EL (cell line): ENCODE measurements around the gene CLEC4G.

Experiments
- DNase-seq: peaks from one replicate; pipeline ENCODE4 v3.0.0-alpha.2; 2016

CLEC4G gene

DNA sequence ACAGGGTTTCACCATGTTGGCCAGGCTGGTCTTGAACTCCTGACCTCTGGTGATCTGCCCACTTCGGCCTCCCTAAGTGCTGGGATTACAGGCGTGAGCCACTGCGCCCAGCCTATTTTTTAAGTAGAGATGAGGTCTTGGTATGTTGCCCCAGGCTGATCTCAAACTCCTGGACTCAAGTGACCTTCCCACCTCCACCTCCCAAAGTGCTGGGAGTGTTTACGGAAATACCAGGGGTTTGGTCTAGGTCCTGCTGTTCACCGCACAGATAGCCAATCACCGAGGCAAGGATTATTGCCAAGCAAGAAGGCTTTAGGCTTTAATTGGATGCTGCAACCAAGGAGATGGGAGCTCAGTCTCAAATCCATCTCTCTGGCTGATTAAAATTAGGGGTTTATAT is 11.6 kb downstream of the CLEC4G start:
- no peak for DNase-seq

DNA sequence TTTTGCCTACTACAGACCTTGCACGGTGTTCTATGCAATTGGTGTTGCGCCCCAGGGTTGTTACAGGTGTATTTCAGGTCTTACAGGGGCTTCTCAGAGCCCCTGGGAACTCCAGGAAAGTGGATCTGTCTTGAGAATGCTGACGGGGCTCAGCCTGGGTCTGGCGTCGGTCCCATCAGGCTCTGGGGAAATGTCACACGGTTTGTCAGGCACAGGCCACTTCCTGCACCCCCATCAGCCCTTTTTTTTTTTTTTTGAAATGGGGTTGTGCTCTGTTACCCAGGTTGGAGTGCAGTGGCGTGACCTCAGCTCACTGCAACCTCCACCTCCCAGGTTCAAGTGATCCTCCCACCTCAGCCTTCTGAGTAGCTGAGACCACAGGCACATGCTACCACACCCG is 13.2 kb downstream of the CLEC4G start:
- DNase-seq = no peak

DNA sequence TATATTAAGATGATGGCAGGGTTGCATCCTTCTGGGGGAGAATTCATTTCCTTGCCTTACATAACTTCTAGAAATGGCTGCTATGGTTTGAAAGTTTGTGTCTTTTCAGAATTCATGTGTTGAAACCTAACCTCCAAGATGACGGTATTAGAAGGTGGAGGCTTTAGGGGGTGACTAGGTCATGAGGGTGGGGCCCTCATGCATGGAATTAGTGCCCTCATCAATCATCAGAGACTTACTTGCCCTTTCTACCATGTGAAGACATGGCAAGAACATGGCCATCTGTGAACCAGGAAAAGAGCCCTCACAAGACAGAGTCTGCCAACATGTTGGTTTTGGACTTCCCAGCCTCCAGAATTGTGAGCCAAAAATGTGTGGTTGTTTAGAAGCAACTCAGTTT is 15.1 kb downstream of the CLEC4G start:
- no peak for DNase-seq

DNA sequence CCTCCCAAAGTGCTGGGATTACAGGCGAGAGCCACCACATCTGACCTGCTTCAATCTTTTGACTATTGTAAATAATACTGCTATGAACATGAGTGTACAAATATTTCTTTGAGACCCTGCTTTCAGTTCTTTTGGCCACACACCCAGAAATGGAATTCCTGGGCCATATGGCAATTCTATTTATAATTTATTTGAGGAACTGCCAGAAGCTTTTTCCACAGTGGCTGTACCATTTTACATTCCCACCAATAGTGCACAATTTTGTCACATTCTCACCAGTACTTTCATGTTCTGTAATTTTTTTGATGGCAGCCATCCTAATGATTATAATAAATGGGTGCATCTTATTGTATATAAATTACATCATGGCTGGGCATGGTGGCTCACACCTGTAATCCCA is 16.2 kb downstream of the CLEC4G start:
- DNase-seq = no peak

DNA sequence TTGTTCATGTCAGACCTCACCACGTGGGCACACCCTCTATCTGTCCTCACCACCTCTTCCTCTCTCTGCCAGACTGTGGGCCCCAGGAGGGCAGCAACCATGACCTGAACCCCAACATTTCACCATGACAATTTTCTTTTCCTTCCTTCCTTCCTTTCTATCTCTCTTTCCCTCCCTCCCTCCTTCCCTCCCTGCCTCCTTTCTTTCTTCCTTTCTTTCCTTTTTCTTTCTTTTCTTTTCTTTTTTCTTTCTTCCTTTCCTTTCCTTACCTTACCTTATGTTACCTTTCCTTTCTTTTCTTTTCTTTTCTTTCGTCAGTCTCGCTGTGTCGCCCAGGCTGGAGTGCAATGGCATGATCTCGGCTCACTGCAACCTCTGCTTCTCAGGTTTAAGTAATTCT is 21.3 kb downstream of the CLEC4G start:
- DNase-seq = no peak

DNA sequence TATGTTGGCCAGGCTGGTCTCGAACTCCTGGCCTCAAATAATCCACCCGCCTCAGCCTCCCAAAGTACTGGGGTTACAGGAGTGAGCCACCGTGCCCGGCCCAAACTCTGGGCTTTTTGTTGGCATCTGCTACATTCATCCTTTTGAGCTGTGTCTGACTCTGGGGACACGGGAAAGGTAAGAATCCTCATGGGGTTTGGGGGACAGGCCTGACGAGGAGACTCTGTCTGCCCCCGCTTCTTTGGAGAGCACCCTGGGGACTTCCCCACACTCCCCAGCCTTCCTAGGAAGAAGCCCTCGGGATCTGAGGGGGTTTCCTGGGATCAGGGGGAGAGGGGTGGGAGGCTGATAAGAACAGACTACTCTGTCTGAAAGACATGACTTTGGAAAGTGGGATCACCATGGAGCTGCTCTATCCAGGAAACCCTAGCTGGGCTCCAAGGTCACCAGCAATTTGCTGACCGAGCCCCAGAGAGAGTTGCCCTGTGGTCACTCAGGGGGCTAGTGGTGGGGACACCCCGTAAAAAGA is 21.9 kb downstream of the CLEC4G start:
- no peak for DNase-seq

DNA sequence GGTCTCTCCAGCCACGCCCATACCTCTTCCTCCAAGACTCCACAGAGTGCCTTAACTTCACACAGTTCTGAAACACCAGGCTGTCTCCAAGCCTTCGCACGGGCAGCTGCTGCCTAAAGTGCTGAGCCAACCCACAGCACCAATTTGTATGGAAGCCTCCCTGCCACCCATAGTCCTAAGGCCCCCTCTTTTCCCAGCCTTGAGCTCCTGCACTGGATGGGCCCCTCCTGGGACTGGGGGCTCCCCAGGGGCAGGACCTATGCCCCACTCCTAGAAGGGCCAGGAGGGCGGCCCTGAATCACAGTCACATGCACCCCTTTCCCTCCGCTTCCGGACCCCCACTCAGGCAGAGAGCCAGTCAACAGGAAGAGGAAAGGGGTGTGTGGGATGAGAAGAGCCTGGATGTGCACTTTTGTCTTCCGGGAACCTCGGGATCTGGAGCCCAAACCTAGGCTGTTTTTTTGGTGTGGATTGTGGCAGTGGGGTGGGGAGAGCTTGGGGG is 24.9 kb downstream of the CLEC4G start:
- DNase-seq = no peak

DNA sequence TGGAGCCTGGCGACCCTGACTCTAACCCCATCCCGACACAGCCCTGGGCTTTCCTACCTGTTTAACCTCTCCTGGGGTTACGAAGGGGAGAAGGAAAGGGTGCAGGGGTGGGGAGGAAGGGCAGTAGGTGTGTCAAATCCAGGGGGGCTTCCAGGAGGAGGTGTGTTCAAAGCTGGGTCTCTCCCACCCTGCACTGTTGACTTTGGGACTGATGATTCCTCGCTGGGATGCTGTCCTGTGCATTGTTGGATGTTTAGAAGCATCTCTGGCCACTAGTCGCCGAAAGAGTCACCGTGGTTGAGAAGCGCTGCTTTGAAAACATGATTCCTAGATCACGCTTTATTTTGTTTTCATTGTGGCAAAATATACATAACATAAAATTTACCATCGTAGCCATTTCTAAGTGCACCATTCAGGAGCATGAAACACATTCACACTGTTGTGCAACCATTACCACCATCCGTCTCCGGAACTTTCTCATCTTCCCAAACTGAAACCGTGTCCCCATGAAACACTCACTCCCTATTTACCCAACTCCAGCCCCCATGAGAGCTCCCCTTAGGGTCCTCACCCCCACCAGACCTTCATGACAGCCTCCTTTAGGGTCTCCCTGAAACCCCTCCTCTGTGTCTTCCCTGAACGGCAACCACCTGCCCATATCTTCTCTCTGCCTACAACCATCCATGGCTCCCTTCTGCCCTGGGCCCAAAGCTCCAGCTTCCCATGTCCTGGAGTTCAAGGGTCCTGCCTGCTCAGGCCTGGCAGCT is 25.5 kb downstream of the CLEC4G start:
- DNase-seq = no peak

DNA sequence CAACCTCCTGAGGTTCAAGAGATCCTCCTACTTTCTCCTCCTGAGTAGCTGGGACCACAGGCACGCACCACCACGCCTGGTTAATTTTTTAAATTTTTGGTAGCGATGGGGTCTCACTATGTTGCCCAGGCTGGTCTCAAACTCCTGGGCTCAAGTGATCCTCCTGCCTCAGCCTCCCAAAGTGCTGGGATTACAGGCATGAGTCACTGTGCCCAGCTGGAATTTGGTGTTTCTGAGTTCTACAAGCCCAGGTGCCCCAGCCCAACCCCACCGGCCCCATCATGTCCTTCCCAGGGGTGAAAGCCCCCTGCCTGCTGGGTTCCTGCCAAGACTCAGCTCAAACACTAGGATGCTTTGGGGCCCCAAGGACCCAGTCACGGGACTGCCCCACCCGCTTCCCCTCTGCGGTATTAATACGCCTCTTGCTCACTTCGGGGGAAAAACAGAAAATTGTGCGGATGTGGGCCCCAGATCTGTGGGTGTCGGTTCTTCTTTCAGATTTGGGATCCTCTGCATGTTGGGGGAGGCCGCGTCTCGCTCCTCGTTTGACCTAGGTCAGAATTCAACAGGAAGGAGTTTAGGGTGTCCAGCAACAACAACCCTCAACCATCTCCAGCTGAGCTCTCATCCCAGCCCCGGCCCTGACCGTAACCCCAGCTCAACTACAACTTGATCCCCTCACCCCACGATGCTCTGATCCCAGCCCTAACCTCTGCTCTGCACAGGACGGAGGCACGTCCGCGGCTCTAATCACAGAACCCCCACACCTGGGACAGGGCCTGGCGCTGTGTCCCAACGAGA is 26.3 kb downstream of the CLEC4G start:
- DNase-seq = no peak

DNA sequence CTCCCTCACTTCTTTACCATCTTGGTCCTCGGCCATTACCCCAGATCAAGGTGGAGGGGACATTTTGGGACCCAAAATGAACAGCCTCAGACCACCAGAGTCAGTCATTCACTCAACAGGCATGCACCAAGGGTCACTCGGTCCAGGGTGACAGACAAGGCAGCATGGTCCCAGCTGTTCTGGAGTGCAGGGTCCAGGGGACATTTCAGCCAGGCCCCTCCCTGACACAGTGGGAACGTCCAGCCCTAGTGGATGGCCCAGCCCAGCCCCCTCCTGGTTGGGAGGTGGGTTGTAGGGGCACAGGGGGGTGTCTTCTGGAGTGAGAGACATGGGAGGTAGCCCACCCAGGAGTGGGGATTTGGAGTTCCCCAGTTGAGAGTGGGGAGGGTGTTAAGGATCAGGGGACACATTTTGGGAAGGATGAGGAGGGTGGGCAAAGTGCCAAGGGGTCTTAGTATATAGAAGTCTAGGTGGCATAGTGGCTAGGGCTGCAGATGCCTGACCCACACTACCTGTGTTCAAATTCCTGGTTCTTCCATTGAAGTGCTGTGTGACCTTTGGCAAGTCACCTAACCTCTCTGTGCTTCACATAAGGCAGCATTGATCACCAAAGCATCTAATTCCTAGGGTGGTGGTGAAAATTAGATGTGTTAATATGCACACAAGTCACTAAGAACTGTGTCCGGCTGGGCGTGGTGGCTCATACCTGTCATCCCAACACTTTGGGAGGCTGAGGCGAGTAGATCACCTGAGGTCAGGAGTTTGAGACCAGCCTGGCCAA is 27.4 kb downstream of the CLEC4G start:
- no peak for DNase-seq

DNA sequence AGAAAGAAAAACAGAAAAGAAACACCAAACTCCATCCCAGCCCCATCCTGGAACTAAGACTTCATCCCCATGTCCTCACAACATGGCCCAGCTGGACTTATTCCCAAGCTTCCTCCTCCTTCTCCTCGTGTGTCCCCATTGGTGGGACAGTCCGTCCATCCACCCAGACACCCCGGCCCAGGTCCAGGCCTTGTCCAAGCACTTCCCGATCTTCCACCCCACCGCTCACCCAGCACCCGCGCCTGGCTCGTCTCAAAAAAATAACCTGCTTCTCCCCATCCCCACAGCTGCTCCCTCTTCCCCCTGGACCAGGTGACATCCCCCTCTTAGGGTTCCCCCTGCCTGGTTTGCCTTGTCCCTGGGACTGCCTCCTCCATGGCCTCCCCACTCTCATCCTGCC is 28.6 kb downstream of the CLEC4G start:
- no peak for DNase-seq

DNA sequence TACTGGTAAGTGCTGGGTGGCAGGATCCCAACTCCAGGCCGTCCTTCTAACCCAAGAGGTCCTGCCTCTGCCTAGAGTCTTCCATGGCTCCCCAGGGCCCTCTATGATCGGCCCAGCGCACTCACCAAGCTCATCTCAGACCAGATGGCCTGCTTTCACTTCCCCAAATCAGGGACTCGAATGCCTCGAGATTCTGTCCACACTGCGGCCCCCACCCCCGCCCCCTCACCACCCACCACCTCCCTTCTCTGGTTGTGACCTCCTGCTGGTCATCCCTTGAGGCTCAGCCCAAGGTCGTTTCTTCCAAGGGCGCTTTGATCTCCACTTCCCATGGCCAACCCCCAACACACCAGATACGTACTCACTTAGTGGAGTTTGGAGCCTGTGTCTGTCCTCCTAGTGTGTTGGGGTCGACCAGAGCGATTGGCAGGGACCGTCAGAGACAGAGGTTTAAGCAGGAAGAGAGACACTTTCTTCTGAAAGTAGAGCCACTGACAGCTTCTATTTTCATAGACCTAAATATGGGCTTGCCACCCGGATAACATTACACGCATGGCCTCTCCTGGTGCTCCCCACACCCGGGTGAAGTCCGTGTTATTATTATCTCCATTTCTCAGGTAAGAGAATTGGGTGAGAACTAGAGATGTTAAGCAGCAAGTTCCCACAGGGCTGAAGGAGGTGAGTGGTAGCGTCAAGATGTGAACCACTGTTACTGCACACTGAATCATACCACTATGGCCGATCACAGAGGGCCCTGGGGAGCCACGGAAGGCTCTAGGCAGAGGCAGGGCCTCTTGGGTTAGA is 30.1 kb downstream of the CLEC4G start, which contains the start of gene FCER2:
TSS of gene FCER2 (minus strand) at position 478 of the 804 bp plus-strand sequence. CDS start 2,371 bp downstream, outside the sequence.
- no peak for DNase-seq

DNA sequence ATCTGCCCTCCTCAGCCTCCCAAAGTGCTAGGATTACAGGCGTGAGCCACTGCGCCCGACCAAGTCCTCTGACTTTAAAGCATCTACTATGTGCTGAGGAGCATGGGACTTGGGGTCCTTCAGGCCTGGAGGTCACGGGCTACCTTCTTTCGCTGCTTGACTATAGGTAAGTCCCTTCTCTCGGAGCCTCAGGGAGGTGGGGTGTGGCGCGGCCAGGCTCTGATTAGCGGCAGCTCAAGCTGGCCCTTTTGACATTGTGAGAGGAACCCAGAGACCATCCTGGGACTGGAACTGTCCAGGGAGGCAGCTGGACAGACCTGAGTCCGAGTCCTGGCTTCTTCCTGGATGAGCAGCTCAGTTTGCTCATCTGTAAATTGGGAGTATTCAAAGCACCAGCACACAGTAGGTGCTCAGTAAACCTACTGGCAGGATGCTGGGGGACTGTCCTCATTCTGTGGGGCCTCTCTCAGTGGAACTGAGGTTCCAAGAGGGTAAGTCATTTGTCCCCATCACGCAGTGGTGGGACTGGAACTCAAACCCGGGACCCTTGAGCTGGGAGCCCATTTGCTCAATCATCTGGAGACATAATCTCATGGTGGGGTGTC is 30.8 kb downstream of the CLEC4G start:
- DNase-seq = no peak

DNA sequence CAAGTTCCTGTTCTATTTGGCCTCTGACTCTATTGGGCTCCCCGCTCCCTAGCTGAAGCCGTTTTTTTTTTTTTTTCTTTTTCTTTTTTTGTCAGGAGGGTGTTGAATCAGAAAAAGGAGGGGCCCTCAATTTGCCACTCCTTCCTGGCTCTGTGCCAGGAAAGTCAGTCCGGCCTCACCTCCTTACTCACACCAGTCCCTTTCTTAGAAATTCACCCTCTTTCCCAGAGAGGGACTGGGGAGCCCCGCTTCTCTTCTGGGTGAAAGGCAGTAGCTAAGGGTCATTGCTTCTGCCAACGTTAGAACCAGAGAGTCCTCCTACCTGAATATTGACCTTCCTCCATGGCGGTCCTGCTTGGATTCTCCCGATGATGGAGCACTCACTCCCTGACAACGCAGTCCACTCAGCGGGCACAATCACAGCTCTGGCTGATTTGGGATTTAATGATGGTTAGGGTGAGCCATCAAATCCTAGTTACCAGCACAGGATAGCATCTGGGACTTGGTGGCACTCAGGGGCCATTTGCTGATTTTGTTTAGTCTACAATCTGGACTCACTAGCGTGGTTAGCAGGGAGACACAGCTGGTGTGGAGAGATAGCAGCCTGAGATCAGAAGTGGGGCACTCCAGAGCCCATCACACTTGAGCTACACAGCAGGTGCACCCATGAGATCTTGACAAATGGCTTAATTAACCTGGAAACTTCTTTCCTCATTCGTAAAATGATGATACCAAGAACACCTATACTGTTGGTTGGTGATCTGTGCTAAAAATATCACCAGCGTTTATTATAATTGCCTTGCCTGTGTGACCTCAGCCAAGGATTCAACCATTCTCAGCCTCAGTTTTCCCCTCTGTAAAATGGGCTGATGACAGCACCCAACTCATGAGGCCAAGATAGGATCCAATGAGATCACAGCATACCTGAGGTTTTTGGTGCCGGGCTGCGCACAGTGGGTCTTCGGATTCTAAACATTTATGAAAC is 32.2 kb downstream of the CLEC4G start:
- no peak for DNase-seq

DNA sequence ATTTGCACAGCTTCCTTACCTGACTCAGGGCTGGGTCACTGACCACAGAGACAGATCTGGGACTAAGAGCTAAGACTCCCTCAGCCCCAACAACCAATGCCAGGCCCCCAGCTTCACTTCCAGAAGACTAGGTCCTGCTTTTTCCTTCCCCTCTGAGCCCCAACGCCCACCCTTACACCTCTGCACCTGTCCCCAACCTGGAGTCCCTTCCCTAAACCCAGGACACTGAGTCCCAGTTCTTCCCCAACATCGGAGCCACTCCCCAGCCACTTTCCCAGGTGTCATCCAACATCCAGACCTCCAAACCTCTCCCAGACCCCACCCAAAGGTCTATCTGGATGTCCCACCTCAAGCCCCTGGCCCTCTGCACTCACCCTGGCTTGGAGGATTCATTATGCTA is 32.9 kb downstream of the CLEC4G start:
- no peak for DNase-seq

DNA sequence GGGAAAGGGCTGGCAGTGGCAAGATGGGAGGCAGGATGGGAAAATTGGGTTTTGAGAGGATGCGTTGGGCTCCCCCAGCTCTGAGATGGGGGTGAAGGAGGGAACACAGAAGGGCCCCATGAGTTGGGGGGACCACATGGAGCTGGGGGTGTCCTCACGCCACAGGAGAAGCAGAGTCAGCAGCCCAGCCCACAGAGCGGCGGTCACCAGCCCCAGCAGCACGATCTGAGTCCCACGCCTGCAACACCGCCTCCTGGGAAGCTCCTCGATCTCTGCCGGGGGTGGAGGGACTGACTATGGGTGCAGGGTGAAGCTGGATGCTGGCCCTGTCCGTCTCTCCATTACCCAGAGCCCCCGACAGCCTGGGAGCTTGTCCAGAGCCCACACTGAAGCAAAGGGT is 33.3 kb downstream of the CLEC4G start:
- no peak for DNase-seq

DNA sequence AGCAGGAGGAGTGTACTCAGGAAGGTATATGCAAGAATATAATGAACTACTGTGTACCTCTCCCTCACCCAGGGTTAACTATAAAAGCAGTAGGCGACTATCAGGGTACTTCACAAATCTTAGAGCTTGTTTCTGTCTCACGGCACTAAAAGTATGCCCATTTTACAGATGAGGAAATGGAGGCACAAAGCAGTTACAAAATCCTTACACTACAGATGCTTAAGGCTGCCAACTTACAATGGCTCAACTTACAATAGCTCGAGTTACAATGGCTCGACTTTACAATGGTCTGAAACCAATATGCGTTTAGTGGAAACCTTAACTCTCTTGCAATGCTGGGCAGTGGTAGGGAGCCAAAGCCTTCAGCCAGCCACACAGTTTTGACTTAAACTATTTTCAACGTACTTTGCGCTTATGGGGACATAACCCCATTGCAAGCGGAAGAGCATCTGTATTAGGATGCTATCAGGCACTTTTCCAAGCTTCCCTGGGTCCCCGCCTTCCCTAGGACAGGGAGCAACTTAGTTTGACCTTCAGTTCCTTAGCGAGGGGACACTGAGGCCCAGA is 34.1 kb downstream of the CLEC4G start:
- DNase-seq = no peak

DNA sequence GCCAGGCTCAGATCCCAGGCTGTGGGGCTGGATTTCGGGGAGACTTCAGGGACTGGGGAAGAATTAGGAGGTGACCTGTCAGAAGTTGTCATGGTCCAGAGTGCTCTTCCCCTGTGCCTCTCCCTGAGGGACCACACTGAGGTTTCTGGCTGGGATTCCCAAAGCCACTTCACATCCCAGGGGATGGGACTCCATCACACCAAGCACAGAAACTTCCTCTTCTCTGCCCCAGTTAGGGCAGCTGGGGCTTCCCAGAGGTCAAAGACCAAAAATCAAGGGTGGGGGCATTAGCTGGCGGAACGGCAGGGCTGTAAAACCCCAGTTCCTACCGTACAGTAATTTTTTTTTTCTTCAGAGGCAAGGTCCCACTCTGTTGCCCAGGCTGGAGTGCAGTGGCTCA is 37.4 kb downstream of the CLEC4G start:
- DNase-seq = no peak

DNA sequence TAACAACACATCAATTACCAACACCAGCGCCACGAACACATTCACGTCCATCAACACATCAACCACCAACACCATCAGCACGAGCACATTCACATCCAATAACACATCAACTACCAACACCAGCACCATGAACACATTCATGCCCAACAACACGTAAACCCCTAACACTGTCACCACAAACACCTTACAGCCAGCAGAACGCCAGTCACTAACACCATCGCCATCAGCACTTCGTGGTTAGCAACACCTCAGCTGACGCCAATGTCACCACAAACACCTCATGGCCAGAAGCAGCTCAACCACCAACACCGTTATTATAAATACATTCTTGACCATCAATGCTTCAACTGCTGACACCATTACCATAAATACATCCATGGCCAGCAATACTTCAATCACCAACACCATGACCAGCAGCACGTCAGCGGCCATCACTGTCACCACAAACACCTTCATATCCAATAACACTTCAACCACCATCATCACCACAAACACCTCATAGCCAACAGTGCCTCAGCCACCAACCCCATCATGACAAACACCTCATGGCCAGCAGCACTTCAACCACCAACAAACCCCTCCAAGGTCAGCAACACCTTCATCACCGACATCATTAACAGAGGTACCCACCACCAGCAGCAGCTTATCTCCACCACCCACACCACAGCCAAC is 39.4 kb downstream of the CLEC4G start:
- DNase-seq = no peak

DNA sequence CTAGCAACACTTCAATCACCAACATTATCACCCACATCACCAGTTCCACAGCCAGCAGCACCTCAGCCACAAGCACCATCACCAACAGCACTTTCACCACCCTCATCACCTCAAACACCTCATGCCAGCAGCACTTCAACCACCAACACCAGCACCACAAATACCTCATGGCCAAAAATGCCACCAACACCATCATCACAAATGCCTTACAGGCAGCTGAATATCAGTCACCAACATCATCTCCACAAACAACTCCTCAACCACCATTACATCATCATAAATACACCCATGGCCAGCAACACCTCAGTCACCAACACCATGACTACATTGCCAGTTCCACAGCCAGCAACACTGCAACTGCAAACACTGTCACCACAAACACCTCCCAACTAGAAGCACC is 40.4 kb downstream of the CLEC4G start:
- no peak for DNase-seq
